HG03432 (cell line): Measurements from ENCODE around the gene NCF4.

Experiments used
- ATAC-seq: cut with Tn5 transposase; IDR thresholded peaks from one replicate; pipeline ENCODE4 v1.9.1; 2021; ENCODE audit warnings: mild to moderate bottlenecking, moderate library complexity; ENCODE audit not compliant: unreplicated experiment

Gene NCF4

DNA sequence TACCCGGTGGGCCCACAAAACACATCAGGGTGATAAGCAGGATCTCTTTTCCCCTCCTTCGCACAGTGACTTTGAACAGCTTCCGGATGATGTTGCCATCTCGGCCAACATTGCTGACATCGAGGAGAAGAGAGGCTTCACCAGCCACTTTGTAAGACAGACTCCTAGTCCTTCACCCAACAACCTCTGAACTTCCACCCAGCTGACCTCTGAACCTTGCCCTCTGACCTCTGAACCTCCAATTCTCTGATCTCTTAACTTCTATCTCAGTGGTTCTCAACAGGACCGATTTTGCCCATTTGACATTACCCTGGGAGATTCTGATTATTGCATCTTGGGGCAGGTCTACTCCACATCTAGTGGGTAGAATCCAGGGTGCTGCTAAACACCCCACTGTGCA lies 3.2 kb downstream of the NCF4 start:
- ATAC-seq: no peak

DNA sequence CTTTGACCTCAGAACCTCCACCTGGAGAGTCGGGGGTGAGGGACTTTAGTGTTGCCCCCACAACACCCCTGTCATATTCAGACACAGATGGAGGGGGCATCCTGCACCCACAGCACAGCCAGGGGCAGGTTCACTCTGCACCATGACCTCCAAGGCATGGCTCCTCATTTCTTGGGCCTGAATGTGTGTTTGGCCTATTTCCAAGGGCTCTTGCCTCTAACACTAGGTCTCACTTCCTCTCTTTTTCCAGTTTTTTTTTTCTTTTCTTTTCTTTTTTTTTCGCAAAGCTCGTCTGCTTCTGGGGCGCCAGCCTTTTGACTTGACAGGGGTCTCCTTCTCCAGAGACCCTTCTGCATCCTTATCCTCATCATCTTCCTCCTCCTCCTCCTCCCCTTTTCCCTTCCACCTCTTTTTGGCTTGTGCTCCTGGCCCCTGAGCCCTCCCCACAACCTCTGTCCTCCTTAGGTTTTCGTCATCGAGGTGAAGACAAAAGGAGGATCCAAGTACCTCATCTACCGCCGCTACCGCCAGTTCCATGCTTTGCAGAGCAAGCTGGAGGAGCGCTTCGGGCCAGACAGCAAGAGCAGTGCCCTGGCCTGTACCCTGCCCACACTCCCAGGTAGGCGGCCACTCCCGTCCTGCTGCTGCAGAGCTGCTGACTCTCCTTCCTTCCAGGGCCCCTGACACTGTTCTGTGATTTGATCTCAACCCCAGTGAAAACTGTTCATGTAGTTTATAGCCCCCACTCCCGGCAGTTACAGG lies 3.8 kb downstream of the NCF4 start:
- ATAC-seq: no peak

DNA sequence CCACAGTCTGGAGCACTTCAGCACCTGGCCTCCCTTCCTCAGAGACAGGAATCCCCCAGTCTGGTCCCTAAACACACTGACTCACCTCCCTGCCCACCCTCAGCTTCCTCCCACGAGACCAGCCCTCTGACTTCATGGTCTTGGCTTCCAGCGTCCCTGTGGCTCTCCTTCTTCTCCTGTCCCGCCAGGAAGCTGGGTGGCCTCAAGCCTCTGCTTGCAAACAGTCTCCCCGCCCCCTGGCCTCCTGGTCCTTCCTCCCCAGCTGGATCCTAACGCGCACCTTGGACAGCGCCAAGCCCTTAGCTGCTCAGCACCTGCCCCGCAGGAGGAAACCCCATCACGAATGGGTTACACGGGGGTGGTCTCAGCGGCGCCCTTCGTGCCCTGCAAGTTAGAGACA lies 4.5 kb downstream of the NCF4 start:
- no peak for ATAC-seq

DNA sequence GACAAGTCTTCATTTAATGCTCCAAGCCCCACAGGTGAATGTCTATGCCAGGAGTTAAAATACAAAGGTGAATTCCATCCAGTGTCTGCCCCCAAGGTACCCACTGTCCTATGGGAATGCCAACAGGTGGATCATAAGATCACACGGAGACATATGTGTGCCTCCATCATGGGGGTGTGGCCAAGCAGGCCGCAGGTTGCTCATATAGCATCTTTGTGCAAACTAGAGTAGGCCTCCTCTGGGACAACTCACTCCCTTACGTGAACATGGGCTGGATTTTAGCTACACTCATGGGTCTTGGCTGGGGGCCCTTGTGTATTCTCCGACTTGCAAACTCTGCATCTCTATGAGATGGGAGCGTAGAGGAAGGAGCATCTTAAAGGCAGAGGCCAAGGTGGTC lies 6.9 kb downstream of the NCF4 start:
- no peak for ATAC-seq

DNA sequence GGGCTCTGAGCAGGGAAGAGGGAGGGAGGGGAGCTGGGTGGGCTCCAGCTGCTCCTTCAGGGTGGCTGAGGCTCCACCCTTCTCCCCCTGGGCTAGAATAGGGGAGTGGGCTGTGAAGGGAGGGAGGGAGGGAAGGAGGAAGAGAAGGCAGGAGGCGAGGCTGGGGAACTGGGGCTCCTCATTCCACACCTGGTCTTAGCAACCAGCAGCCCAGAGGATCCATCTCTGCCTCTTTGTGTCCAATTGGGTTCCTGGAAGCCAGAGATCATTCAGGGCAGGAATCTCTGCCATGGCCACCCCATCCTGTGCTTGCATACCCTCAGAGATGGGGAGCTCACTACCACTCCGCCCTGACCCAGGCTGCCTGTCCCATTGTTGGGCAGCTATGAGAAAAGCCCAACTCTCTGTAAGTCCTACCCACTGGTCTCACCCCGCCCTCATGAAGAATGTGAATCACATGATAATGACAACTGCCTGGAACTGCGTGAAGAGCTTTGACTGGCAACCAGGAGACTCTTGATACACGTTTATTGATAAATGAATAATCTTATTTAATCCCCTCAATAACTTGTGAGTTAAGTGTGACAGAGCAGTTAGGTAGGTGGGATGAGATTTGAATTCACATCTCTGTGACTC lies 7.9 kb downstream of the NCF4 start:
- no peak for ATAC-seq

DNA sequence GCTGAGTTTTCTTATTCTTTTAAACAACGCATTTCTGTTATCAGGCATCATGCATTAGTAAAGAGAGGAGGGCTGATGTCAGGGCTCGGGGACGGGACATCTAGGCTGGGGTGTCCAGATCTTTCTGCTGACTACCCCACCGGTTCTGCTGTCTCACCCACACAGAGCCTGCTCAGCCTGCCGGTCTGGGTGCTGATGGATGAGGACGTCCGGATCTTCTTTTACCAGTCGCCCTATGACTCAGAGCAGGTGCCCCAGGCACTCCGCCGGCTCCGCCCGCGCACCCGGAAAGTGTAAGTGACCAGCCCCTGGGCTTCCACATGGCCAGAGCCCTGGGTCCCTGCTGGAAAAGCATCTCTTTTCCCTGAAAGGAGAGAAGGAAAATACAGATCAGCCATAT lies 9.4 kb downstream of the NCF4 start:
- no peak for ATAC-seq

DNA sequence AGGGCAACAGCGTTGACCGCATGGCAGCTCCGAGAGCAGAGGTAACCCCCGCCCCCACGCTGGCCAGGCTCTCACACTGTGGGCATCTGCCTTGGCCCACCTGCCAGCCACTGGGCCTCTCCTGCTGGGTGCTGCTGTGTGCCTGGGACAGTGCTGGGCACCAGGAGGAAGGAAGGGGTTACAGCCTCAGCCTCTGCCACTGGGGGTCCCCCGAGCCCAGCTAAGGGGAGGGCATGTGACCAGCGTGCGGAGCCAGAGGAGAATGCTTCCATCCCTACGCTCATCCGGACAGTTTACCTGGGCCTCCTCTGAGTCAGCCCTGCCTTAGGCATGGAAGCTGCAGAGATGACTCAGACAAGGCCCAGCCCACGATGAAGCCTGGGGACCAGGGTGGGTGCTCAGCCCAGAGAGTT lies 10.9 kb downstream of the NCF4 start:
- no peak for ATAC-seq

DNA sequence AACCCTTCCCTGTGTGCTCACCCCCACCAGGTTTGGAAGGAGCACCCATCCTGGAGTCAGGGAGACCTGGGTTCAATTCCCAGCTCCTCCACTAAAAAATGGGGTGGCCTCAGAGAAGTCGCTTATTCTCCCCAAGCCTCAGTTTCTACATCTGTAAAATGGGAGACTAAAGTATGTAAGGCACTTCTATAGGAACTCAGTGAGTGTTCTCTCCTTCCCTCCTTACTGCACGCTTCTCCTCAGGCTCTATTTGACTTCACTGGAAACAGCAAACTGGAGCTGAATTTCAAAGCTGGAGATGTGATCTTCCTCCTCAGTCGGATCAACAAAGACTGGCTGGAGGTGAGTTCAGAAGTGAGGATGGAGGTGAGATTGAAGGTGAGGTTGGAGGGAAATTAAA lies 11.3 kb downstream of the NCF4 start:
- ATAC-seq: no peak

DNA sequence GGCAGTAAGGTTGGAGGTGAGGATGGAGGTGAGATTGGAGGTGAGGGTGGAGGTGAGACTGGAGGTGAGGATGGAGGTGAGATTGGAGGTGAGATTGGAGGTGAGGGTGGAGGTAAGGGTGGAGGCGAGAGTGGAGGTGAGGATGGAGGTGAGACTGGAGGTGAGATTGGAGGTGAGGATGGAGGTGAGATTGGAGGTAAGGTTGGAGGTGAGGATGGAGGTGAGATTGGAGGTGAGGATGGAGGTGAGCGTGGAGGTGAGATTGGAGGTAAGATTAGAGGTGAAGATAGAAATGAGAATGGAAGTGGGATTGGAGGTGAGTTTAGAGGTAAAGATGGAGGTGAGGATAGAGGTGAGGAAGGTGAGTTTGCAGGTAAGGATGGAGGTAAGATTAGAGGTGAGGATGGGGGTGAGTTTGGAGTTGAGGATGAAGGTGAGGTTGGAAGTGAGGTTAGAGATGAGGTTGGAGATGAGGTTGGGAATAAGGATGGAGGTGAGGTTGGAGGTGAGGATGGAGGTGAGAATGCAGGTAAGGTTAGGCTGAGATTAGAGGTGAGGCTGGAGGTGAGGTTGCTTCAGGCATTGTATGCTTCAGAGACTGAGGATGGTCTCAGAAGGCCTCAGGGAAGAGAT lies 12.2 kb downstream of the NCF4 start:
- ATAC-seq: no peak

DNA sequence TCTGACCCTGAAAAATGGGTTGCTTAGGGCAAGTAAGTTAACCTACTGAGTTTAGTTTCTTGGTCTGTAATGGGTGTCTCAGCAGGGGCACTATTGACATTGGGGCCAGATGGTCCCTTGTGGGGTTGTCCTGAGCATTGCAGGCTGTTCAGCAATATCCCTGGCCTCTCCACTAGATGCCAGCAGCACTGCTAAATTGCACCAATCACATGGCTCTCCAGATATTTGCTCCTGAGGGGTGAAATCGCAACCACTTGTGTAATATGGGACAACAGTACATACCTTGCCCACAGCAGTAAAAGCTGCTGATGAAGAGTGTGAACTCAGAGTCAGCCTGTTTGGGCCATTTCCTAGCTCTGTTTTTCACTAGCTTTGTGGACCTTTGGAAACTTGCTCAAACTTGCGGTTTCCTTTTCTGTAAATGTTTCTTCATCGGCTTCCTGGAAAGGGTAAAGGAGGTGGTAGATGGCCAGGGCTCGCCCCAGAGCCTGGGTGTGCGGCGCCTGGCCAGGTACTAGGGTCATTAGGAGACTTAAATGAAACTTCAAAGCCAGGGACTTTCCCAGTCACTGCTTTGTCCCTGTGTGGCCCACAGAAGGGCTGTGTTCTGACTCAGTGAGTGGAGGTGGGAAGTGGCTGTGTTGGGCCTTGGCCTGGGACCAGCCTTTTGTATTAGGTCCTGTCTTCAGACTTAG lies 13.0 kb downstream of the NCF4 start:
- peak; percentile 84 for ATAC-seq

DNA sequence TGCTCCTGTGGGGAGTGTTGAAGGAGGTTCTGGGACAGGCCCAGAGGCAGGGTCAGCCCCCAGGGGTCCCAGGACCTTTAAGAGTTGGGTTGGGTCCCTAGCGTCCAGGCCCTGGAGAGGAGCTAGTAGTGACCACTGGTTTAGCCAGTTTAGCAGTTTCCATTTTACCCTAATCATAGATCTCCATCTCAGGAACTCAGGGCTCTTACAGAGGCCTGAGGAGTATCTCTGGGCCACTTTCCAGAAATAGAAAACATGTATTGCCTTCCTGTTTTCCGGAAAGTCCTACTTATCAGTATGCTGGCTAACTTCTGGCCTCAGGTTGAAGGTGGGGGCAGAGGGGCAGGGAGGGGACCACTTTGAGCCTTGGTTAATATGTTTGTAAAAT lies 13.5 kb downstream of the NCF4 start:
- ATAC-seq: no peak

DNA sequence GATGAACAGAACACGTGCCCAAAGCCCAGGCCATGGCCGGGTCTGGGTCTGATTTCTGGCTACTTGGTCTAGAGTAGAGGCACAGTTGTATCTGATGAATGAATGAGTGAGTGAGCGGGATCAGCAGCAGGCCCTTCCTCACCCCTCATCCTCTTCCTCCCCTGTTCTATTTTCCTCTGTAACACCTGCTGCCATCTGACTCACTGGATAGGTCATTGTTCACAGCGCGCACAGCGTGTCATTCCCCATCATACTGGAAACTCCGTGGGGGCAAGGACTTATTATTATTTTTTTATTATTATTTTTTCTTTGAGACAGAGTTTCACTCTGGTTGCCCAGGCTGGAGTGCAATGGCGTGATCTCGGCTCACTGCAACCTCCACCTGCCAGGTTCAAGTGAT lies 13.9 kb downstream of the NCF4 start:
- no peak for ATAC-seq

DNA sequence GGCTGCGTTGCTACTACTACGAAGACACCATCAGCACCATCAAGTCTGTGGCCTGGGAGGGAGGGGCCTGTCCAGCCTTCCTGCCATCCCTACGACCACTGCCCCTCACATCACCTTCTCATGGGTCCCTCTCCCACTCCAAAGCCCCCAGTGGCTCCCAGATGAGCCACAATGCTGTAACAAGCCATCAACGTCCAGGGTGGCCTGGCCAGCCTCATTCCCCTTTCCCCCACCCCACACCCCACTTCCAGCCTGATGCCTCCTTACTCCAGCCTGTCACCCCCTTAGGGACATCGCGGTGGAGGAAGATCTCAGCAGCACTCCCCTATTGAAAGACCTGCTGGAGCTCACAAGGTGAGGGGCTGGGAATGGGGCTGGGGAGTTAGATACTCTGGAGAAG lies 14.9 kb downstream of the NCF4 start:
- ATAC-seq: no peak

DNA sequence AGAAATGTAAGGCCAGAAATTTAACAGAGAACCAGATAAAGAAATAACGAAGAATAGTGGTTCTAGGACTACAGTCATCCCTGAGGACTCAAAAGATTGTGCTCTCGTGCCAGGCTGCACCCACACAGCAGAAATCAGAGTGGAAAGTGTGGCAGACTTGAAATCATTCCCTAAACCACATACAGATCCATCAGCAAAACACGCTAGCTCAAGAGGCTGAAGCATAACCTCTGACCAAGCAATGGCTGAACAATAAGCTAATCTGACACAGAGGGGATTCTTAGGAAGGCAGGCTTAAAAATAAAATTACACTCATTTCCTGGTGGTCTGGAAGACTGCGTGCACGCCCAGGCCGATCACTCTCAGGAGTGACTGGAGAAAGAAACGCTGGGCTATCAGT lies 19.0 kb downstream of the NCF4 start:
- ATAC-seq: no peak

DNA sequence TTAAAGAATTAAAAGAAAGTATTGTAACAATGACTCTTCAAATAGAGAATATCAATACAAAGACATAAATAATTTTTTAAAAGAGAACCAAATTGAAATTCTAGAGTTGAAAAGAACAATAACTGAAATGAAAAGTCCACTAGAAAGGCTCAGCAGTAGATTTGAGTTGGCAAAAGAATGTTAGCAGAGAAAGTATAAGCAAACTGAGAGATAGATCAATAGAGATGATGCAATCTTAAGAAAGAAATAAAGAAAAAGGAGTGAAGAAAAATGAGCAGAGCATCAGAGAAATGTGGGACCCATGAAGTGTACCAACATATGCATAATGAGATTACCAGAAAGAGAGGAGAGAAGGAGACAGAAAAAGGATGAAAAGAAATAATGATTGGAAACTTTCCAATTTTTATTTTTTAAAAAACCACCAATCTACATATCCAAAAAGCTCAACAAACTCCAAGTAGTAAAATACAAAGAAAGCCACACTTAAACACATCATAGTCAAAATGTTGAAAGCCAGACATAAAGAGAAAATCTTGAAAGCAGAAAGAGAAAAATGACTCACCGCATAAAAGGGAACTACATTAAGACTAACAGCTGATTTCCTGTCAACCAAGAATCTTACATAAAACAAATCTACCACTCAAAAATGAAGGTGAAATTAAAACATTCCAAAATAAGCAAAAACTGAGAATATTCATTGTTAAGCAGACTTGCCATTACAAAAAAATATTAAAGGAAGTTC lies 20.9 kb downstream of the NCF4 start:
- no peak for ATAC-seq

DNA sequence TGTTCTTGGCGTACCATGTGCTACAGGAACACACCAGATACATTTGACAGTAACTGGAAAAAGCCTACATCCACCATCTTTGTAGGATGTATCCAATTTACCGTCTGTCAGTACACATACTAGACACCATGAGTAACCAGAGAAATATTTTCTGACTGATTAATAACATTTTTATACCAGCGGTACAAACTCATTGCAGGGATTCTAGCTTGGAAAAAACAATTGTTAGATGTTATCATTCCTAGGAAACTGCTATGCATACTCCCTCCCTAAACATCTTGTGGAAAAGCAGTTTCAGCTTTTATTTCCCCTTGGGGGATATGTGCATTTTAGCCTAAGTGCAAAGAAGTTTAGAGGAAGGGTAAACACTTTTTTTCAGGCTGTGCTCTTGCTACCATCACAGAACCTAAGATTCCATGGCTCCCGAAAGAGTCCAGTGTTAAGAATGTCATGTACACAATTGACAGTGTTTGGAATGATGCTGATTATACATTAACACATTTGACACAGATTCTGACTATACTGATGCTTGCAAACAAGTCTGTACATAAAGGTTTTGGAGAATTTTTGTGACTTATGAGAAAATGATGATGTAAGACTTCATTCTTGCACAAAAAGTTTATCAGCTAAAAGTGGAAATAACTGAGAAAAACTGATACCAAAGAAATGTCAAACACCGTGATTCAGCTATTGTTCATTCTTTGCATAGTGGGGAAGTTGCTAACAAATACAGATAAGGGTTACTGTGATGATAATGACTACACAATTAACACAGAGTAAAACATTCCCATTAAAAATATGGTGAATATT lies 23.7 kb downstream of the NCF4 start:
- no peak for ATAC-seq

DNA sequence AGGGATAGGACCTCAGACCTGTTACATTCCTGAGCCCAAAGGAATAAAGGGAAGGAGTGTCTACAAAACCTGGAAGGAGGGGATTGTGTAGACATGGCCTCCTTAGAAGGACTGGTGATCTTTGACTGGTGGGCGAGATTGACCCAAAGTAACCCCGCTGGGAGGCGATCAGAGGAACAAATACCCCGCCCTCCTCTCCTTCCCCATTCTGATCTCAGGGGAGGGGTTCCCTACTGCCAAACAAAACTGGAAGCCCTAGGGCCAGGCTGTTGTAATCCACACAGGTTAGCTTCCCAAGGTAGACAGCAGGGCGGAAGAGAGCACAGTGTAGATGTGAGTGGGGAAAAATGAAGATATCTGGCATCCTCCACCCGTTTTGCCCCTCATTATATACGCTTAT lies 24.7 kb downstream of the NCF4 start:
- ATAC-seq: no peak

DNA sequence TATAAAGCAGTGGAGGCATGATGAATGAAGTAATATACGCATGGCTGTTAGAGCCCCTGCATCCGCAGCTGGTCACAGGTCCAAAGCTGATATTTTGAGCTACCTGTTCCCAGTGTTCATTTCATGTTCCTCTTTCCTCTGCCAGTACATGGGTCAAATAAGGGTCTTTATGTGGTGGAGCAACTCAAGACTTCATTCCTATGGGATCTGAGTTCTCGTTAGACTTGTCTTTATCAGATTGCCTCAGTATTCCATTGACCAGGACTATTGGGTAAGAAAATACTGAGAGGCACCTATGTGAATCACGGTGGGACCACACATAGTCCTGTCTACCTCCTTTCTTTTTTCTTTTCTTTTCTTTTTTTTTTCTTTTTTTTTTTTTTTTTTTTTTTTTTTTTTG lies 25.2 kb downstream of the NCF4 start:
- ATAC-seq: no peak

DNA sequence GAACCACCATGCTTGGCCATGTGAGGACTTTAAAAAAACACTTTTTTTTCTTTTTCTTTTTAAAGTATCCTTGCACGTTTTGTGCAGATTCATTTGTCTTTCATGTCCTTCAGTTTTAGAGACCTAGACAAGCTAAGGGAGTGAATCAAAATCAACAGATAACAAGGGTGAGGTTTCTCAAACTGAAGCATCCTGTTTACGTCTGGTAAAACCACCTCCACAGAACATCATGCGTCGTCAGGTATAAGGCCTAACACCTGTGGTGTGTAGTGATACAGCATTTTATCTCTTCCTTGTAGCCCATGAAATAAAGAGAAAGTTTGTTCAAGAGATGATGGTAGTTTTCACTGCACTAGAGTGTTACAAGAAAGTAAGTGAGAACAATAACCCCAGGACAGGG lies 26.4 kb downstream of the NCF4 start:
- ATAC-seq: no peak

DNA sequence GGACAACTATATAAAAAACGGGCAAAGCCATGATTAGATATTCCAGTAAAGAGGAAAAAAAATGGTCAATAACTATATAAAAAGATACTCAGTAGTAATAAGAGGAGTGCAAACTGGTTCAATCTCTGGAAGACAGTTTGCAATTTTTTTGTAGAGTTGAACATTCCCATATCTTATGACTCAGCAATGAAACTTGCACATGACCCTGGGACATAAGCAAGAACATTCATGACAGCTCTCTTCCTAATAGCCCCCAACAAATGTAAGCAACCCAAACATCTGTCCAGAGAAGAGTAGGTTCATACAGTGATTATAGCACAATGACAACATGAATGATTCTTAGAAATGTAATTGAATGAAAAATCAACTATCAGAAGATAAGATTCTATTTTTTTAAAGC lies 30.8 kb downstream of the NCF4 start:
- no peak for ATAC-seq
